ENCODE data around the gene ASIC2. TPM values are rescaled to one million over a fixed set of nuclear protein-coding genes. Genes with fewer than 3 reads are reported as not detected.

Gene ASIC2
- total RNA-seq, 2 donors from 2014 or later, result 0.48 to 1.3 TPM

DNA sequence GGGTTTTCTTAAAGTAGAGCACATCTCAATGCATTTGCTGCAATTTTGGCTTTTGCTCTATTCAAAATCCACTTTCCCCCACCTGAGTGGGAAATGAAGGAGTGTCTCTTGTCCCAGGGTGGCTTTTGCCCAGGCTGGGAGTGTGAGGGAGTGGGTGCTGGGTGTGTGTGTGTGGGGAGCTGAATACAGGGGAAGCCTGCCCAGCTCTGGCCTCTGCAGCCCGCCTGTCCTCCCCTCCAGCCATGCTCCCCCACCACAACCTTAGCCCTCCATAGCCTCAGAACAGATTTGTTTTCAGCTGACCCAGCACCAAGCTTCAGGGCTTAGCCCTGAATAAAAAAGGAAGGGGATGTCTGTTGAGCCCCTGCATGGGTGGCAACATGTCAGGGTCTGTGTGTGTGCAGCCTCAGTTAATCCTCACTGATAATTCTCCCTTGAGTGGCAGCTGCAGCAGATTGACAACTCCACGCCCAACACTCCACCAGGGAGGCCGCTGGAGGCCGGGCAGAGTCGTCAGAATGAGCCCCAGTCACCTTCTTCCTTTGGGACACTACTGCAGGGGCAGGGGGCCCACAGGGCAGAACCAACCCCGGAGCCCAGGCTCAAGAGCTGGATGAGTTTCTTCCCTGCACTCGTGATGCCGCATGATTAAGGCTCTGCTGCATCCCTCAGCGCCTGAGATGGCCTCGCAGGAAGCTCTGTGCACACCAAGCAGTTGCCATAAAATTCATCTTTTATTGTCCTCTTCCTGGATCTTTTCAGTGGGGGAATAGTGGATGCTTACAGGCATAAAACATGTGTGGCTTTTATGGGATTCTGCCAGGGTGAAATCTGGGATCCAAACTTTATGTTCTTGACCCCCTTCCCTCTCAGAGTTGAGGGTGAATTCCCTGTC, 246.5 kb downstream of the ASIC2 start:
- no peaks in the 10 kb centered on the region for H3K9me3 ChIP-seq
- no peaks in the 10 kb centered on the region for H3K4me1 ChIP-seq
- H3K4me3 ChIP-seq, result no peak overlapping the region
- no peak overlapping the region for H3K9ac ChIP-seq (ENCODE audit: low read depth in 2 of 2, low read length in 2 of 2)
- TF ChIP-seq, protein P1, sequence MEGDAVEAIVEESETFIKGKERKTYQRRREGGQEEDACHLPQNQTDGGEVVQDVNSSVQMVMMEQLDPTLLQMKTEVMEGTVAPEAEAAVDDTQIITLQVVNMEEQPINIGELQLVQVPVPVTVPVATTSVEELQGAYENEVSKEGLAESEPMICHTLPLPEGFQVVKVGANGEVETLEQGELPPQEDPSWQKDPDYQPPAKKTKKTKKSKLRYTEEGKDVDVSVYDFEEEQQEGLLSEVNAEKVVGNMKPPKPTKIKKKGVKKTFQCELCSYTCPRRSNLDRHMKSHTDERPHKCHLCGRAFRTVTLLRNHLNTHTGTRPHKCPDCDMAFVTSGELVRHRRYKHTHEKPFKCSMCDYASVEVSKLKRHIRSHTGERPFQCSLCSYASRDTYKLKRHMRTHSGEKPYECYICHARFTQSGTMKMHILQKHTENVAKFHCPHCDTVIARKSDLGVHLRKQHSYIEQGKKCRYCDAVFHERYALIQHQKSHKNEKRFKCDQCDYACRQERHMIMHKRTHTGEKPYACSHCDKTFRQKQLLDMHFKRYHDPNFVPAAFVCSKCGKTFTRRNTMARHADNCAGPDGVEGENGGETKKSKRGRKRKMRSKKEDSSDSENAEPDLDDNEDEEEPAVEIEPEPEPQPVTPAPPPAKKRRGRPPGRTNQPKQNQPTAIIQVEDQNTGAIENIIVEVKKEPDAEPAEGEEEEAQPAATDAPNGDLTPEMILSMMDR (IDR thresholded peaks at IDR 0.05), result no peak
- H3K36me3 ChIP-seq, result no peaks in the 10 kb centered on the region
- DNase-seq, result no peak
- no peaks in the 10 kb centered on the region for H3K27me3 ChIP-seq
- no peak overlapping the region for H3K27ac ChIP-seq
- intact Hi-C loops (cut with DNase I), result loop anchor here (10.0 kb wide), 1 partner anchor 628 kb away; no protein-coding TSS in a partner anchor

DNA sequence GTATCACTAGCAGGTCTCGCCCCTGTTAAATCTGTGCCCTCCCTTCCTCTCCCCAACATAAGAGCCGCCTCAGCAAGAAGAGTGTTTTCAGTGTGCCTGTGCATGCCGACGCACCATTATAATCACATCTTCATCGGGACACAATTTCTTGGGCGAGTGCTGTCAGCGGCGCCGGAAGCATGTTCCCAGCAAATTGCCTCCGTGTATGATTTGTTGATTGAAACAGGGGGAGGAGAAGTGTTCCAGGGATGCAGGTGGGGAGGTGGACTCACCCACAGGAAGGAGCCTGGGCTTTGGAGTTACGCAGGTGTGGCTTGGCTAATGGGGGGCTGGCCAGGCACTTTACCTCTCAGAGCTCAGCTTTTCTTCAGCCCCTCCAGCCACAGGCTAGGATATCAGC, 247.9 kb downstream of the ASIC2 start:
- H3K9ac ChIP-seq (ENCODE audit: low read depth in 2 of 2, low read length in 2 of 2), result no peak overlapping the region
- no peak for DNase-seq
- H3K4me1 ChIP-seq, result no peaks in the 10 kb centered on the region

DNA sequence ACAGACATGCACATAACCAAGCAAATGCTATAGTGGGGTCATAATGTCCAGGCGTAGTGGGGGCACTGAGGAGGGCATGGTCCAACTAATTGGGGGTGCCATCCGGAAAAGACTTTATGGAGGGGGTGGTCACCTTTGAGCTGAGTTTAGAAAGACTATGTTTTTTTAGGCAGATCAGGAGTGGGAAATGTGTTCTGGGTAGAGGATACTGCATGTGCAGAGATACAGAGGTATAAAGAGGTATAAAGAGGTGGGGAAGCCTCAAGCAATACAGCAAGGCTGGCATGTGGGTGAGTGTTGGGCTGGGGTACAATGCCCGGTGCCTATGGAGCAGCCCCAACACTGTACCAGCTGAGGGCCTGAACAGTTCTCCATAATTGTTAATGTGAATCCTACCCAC, 248.3 kb downstream of the ASIC2 start:
- no peak overlapping the region for H3K4me3 ChIP-seq
- H3K27me3 ChIP-seq, result no peaks in the 10 kb centered on the region
- TF ChIP-seq, protein P1 (IDR thresholded peaks at IDR 0.05), result no peak
- intact Hi-C loops (cut with DNase I), result loop anchor here (10.0 kb wide), 1 partner anchor 630 kb away; no protein-coding TSS in a partner anchor
- H3K4me1 ChIP-seq, result no peaks in the 10 kb centered on the region
- no peaks in the 10 kb centered on the region for H3K36me3 ChIP-seq
- no peaks in the 10 kb centered on the region for H3K9me3 ChIP-seq
- no peak overlapping the region for H3K9ac ChIP-seq (ENCODE audit: low read depth in 2 of 2, low read length in 2 of 2)
- DNase-seq, result no peak
- H3K27ac ChIP-seq, result no peak overlapping the region

More for the DNA sequence above, 247.9 kb downstream of the ASIC2 start:
- H3K27me3 ChIP-seq, result no peaks in the 10 kb centered on the region
- no peaks in the 10 kb centered on the region for H3K36me3 ChIP-seq
- H3K27ac ChIP-seq, result no peak overlapping the region
- TF ChIP-seq, protein P1 (IDR thresholded peaks at IDR 0.05), result no peak
- intact Hi-C loops (cut with DNase I), result loop anchor here (10.0 kb wide), 1 partner anchor 630 kb away; no protein-coding TSS in a partner anchor
- H3K4me3 ChIP-seq, result no peak overlapping the region
- H3K9me3 ChIP-seq, result no peaks in the 10 kb centered on the region

GRCh38 chr17:33040461-33040860, 252.6 kb downstream of the ASIC2 start:
- Histone ChIP-seq H3K9me3 (no peaks in the 10 kb centered on the region), H3K4me3 (no peak overlapping the region), H3K9ac (ENCODE audit: low read depth in 2 of 2, low read length in 2 of 2) (no peak overlapping the region), H3K4me1 (no peaks in the 10 kb centered on the region), H3K36me3 (no peaks in the 10 kb centered on the region), H3K27ac (no peak overlapping the region), H3K27me3 (no peaks in the 10 kb centered on the region)
- peak; percentile 3 for DNase-seq
- TF ChIP-seq, protein P1 (IDR thresholded peaks at IDR 0.05), result no peak
- intact Hi-C loops (cut with DNase I), result loop anchor here (10.0 kb wide), 1 partner anchor 634 kb away; no protein-coding TSS in a partner anchor

GRCh38 chr17:33039874-33040273, 253.2 kb downstream of the ASIC2 start:
- no peaks in the 10 kb centered on the region for H3K4me1 ChIP-seq
- intact Hi-C loops (cut with DNase I), result loop anchor here (10.0 kb wide), 1 partner anchor 635 kb away; no protein-coding TSS in a partner anchor
- no peak overlapping the region for H3K27ac ChIP-seq
- no peaks in the 10 kb centered on the region for H3K36me3 ChIP-seq
- TF ChIP-seq, protein P1 (IDR thresholded peaks at IDR 0.05), result no peak
- DNase-seq, result peak; percentile 4
- no peaks in the 10 kb centered on the region for H3K9me3 ChIP-seq
- H3K9ac ChIP-seq (ENCODE audit: low read depth in 2 of 2, low read length in 2 of 2), result no peak overlapping the region
- H3K4me3 ChIP-seq, result no peak overlapping the region
- H3K27me3 ChIP-seq, result no peaks in the 10 kb centered on the region
